Astrocyte (in vitro differentiated cells and primary cell): ENCODE results near the gene CMPK2.

Source experiments
- EZH2 ChIP-seq: IDR thresholded peaks from 2 replicates; pipeline ENCODE4 v1.6.1; 2012; ENCODE audit warnings: mild to moderate bottlenecking, low read length, inconsistent platforms; ENCODE audit not compliant: insufficient read depth
- TF ChIP-seq, protein P1 (sequence below): IDR thresholded peaks from 2 replicates; pipeline ENCODE4 v1.5.1; 2011; ENCODE audit warnings: low read depth, mild to moderate bottlenecking, inconsistent platforms, low read length, moderate library complexity; ENCODE audit not compliant: insufficient read depth

DNA sequence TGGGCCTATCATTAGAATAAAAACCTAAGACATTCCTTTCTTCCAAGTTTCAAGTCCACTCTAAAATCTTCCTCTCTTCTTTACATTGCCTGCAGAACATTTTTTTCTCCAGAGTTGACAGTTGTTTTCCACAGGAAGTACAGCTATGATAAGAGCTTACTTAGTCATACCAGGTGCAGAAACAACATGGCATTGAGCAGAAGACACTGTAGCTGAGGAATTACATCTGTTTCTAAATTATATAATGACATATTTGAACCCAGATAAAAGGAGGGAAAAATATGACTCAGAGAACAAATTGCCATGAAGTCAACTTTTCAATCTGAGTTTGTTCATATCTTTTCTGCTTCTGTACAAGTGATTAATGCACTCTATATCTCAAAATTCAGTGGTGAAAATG is 30.2 kb downstream of the CMPK2 start:
- TF ChIP-seq, protein P1, sequence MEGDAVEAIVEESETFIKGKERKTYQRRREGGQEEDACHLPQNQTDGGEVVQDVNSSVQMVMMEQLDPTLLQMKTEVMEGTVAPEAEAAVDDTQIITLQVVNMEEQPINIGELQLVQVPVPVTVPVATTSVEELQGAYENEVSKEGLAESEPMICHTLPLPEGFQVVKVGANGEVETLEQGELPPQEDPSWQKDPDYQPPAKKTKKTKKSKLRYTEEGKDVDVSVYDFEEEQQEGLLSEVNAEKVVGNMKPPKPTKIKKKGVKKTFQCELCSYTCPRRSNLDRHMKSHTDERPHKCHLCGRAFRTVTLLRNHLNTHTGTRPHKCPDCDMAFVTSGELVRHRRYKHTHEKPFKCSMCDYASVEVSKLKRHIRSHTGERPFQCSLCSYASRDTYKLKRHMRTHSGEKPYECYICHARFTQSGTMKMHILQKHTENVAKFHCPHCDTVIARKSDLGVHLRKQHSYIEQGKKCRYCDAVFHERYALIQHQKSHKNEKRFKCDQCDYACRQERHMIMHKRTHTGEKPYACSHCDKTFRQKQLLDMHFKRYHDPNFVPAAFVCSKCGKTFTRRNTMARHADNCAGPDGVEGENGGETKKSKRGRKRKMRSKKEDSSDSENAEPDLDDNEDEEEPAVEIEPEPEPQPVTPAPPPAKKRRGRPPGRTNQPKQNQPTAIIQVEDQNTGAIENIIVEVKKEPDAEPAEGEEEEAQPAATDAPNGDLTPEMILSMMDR = no peak
- no peak for TF ChIP-seq EZH2
